ENCODE measurements around the gene TMEM53. TPM values are rescaled to one million over a fixed set of nuclear protein-coding genes. Genes with fewer than 3 reads are reported as not detected.

TMEM53 gene
- total RNA-seq, 1 donor from 2014 or later = 11.8 TPM

GRCh38 chr1:44636083-44636687 is 38.1 kb downstream of the TMEM53 start:
- peaks cover 18% of the 10 kb centered on the region for H3K36me3 Mint-ChIP-seq (ENCODE audit: insufficient read depth)
- no peak overlapping the region for H3K4me3 Mint-ChIP-seq (ENCODE audit: low read depth)

GRCh38 chr1:44635439-44635838 is 38.8 kb downstream of the TMEM53 start:
- no peak overlapping the region for H3K27ac Mint-ChIP-seq
- no peaks in the 10 kb centered on the region for H3K9me3 Mint-ChIP-seq (ENCODE audit: low read depth)
- H3K36me3 Mint-ChIP-seq (ENCODE audit: insufficient read depth) = peaks cover 18% of the 10 kb centered on the region
- TF ChIP-seq CTCF (IDR thresholded peaks at IDR 0.05; ENCODE audit: unreplicated experiment) = no peak
- H3K27me3 Mint-ChIP-seq = no peaks in the 10 kb centered on the region
- H3K4me3 Mint-ChIP-seq (ENCODE audit: low read depth) = no peak overlapping the region
- DNase-seq (ENCODE audit: low spot score, unreplicated experiment) = no peak
- peaks cover 17% of the 10 kb centered on the region for H3K4me1 Mint-ChIP-seq (ENCODE audit: low read depth)

More at GRCh38 chr1:44636083-44636687, 38.1 kb downstream of the TMEM53 start:
- H3K4me1 Mint-ChIP-seq (ENCODE audit: low read depth) = peaks cover 18% of the 10 kb centered on the region
- no peak for DNase-seq (ENCODE audit: low spot score, unreplicated experiment)
- no peak overlapping the region for H3K27ac Mint-ChIP-seq
- H3K27me3 Mint-ChIP-seq = no peaks in the 10 kb centered on the region
- H3K9me3 Mint-ChIP-seq (ENCODE audit: low read depth) = no peaks in the 10 kb centered on the region
- TF ChIP-seq CTCF (IDR thresholded peaks at IDR 0.05; ENCODE audit: unreplicated experiment) = no peak

GRCh38 chr1:44634606-44635189 is 39.6 kb downstream of the TMEM53 start:
- no peaks in the 10 kb centered on the region for H3K9me3 Mint-ChIP-seq (ENCODE audit: low read depth)
- no peak overlapping the region for H3K27ac Mint-ChIP-seq
- DNase-seq (ENCODE audit: low spot score, unreplicated experiment) = no peak
- TF ChIP-seq CTCF (IDR thresholded peaks at IDR 0.05; ENCODE audit: unreplicated experiment) = no peak
- H3K4me3 Mint-ChIP-seq (ENCODE audit: low read depth) = no peak overlapping the region
- H3K4me1 Mint-ChIP-seq (ENCODE audit: low read depth) = peaks cover 13% of the 10 kb centered on the region
- H3K36me3 Mint-ChIP-seq (ENCODE audit: insufficient read depth) = peaks cover 18% of the 10 kb centered on the region
- H3K27me3 Mint-ChIP-seq = no peaks in the 10 kb centered on the region

GRCh38 chr1:44632598-44632997 is 41.7 kb downstream of the TMEM53 start:
- TF ChIP-seq CTCF (IDR thresholded peaks at IDR 0.05; ENCODE audit: unreplicated experiment) = no peak
- H3K4me3 Mint-ChIP-seq (ENCODE audit: low read depth) = peak overlapping the region; percentile 87
- no peaks in the 10 kb centered on the region for H3K9me3 Mint-ChIP-seq (ENCODE audit: low read depth)
- peaks cover 12% of the 10 kb centered on the region for H3K4me1 Mint-ChIP-seq (ENCODE audit: low read depth)
- no peaks in the 10 kb centered on the region for H3K27me3 Mint-ChIP-seq
- H3K36me3 Mint-ChIP-seq (ENCODE audit: insufficient read depth) = peaks cover 14% of the 10 kb centered on the region
- no peak for DNase-seq (ENCODE audit: low spot score, unreplicated experiment)
- H3K27ac Mint-ChIP-seq = peak overlapping the region; percentile 98

- no peak for TF ChIP-seq CTCF (IDR thresholded peaks at IDR 0.05; ENCODE audit: unreplicated experiment)
- peak overlapping the region; percentile 87 for H3K4me3 Mint-ChIP-seq (ENCODE audit: low read depth)
- no peaks in the 10 kb centered on the region for H3K27me3 Mint-ChIP-seq
- peaks cover 10% of the 10 kb centered on the region for H3K4me1 Mint-ChIP-seq (ENCODE audit: low read depth)
- DNase-seq (ENCODE audit: low spot score, unreplicated experiment) = peak; percentile 73
- peaks cover 11% of the 10 kb centered on the region for H3K36me3 Mint-ChIP-seq (ENCODE audit: insufficient read depth)
- H3K9me3 Mint-ChIP-seq (ENCODE audit: low read depth) = no peaks in the 10 kb centered on the region
- H3K27ac Mint-ChIP-seq = peak overlapping the region; percentile 98
These were observed 42.4 kb downstream of the TMEM53 start for GRCh38 chr1:44631647-44632539.

All from progenitor cell of endocrine pancreas (in vitro differentiated cells).